Trophoblast cell (in vitro differentiated cells and primary cell): ENCODE results near the gene TSNAXIP1.

Source experiments
- DNase-seq, 2 donors: peaks; one replicate each; pipeline ENCODE4 v3.0.0-alpha.2; 2016
- H2AFZ ChIP-seq: 2 replicates; pipeline ENCODE4 v1.6.1; 2013; ENCODE audit warnings: low read length, moderate library complexity, mild to moderate bottlenecking; ENCODE audit not compliant: insufficient read depth, poor library complexity
- H2AK5ac ChIP-seq: 2 replicates; pipeline ENCODE4 v1.6.1; 2013; ENCODE audit warnings: mild to moderate bottlenecking, low read length
- H2BK120ac ChIP-seq: 2 replicates; pipeline ENCODE4 v1.6.1; 2013; ENCODE audit warnings: low read length, mild to moderate bottlenecking, moderate library complexity; ENCODE audit not compliant: insufficient read depth, poor library complexity
- H2BK12ac ChIP-seq: 2 replicates; pipeline ENCODE4 v1.6.1; 2013; ENCODE audit warnings: mild to moderate bottlenecking, low read length, moderate library complexity
- H2BK5ac ChIP-seq: 2 replicates; pipeline ENCODE4 v1.6.1; 2013; ENCODE audit warnings: low read length, low read depth, moderate library complexity, mild to moderate bottlenecking; ENCODE audit not compliant: poor library complexity
- H3K14ac ChIP-seq: 2 replicates; pipeline ENCODE4 v1.6.1; 2013; ENCODE audit warnings: mild to moderate bottlenecking, low read length
- H3K18ac ChIP-seq: 2 replicates; pipeline ENCODE4 v1.6.1; 2013; ENCODE audit warnings: mild to moderate bottlenecking, low read length
- H3K23ac ChIP-seq: 2 replicates; pipeline ENCODE4 v1.6.1; 2013; ENCODE audit warnings: low read length
- H3K27ac ChIP-seq: 2 replicates; pipeline ENCODE4 v1.5.1; 2013; ENCODE audit warnings: low read depth, mild to moderate bottlenecking, inconsistent platforms, low read length, moderate library complexity
- H3K27me3 ChIP-seq: 2 replicates; pipeline ENCODE4 v1.6.1; 2013; ENCODE audit warnings: inconsistent platforms, mild to moderate bottlenecking, low read length, moderate library complexity; ENCODE audit not compliant: insufficient read depth
- H3K36me3 ChIP-seq, 2 experiments: 1 replicate in 1 of 2; 2 replicates in 1 of 2; pipeline ENCODE4 v1.6.1; 2013; ENCODE audit warnings: low read length in 2 of 2, mild to moderate bottlenecking in 2 of 2, moderate library complexity in 1 of 2; ENCODE audit not compliant: insufficient read depth in 2 of 2, control insufficient read depth in 1 of 2
- H3K4ac ChIP-seq: 2 replicates; pipeline ENCODE4 v1.6.1; 2013; ENCODE audit warnings: low read depth, mild to moderate bottlenecking, low read length, moderate library complexity
- H3K4me1 ChIP-seq, 2 experiments: 1 replicate in 1 of 2; 2 replicates in 1 of 2; pipeline ENCODE4 v1.6.1; 2013; ENCODE audit warnings: low read length in 2 of 2, mild to moderate bottlenecking in 2 of 2, moderate library complexity in 1 of 2; ENCODE audit not compliant: insufficient read depth in 2 of 2, control insufficient read depth in 1 of 2
- H3K4me2 ChIP-seq: 2 replicates; pipeline ENCODE4 v1.6.1; 2013; ENCODE audit warnings: inconsistent platforms, mild to moderate bottlenecking, low read length, moderate library complexity
- H3K4me3 ChIP-seq: 2 replicates; pipeline ENCODE4 v1.5.1; 2013; ENCODE audit warnings: mild to moderate bottlenecking, low read depth, low read length, inconsistent platforms
- H3K79me1 ChIP-seq: one replicate; pipeline ENCODE4 v1.6.1; 2013; ENCODE audit warnings: low read length
- H3K79me2 ChIP-seq: 2 replicates; pipeline ENCODE4 v1.6.1; 2013; ENCODE audit warnings: low read length, mild to moderate bottlenecking; ENCODE audit not compliant: control insufficient read depth, insufficient read depth, poor library complexity
- H3K9ac ChIP-seq: 2 replicates; pipeline ENCODE4 v1.6.1; 2013; ENCODE audit warnings: mild to moderate bottlenecking, low read length
- H3K9me3 ChIP-seq: 2 replicates; pipeline ENCODE4 v1.6.1; 2013; ENCODE audit warnings: low read depth, mild to moderate bottlenecking, control low read depth, inconsistent platforms, low read length; ENCODE audit not compliant: insufficient read depth
- H4K12ac ChIP-seq: 2 replicates; pipeline ENCODE4 v1.6.1; 2013; ENCODE audit warnings: low read depth, mild to moderate bottlenecking, low read length, moderate library complexity
- H4K8ac ChIP-seq: 2 replicates; pipeline ENCODE4 v1.6.1; 2013; ENCODE audit warnings: low read depth, mild to moderate bottlenecking, low read length, moderate library complexity
- H4K91ac ChIP-seq: one replicate; pipeline ENCODE4 v1.6.1; 2013; ENCODE audit warnings: low read depth, mild to moderate bottlenecking, low read length, moderate library complexity
- WGBS: extraction: QIAGEN DNeasy Blood & Tissue Kit; methylation state at CpG from one replicate; pipeline ENCODE4 v1.1.7; 2013; ENCODE audit warnings: missing lambda C conversion rate; ENCODE audit not compliant: insufficient read length, insufficient coverage; ENCODE audit errors: extremely low coverage; 5-methylcytosine and 5-hydroxymethylcytosine counted together

The TSNAXIP1 gene

DNA sequence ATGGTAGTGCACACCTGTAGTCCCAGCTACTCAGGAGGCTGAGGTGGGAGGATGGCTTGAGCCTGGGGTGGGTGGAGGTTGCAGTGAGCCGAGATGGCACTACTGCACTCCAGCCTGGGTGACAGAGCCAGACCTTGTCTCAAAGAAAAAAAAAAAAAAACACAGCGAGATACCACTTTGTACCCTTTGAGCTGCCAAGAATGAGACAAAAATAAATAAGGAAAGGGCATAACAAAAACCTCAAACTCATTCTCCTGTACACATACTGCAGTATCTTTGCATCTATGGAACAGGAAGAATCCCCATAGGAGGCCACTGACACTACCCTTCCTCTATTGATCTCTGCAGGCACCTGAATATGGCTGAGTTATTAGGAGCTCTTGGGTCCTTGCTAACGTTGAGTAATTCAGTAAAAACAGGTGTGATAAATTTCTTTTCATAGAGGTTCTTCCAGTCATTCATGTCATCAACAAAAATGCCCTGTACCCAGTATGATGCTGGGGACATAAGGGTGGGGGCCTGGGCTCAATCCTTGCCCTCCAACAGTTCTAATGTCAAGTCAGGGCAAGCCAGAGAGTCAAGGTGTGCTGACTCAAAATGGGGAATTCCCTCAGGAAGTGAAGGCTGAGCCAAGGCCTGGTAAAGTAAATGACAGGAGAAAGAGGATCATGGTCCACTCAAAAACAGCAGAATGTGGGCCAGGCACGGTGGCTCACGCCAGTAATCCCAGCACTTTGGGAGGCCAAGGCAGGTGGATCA is 27.3 kb upstream of the TSNAXIP1 start:
- H3K36me3 ChIP-seq, result peaks cover 0 to 2% of the 10 kb centered on the region in 2 experiments
- H3K4me3 ChIP-seq, result no peak overlapping the region
- no peak overlapping the region for H3K18ac ChIP-seq
- H4K8ac ChIP-seq, result no peak overlapping the region
- H2BK12ac ChIP-seq, result peak overlapping the region; percentile 30
- H3K4me2 ChIP-seq, result no peak overlapping the region
- no peaks in the 10 kb centered on the region for H3K27me3 ChIP-seq
- no peaks in the 10 kb centered on the region for H3K9me3 ChIP-seq
- H2AFZ ChIP-seq, result no peak overlapping the region
- no peak overlapping the region for H3K27ac ChIP-seq
- H2AK5ac ChIP-seq, result no peak overlapping the region
- no peak overlapping the region for H3K14ac ChIP-seq
- no peak overlapping the region for H2BK120ac ChIP-seq
- H3K23ac ChIP-seq, result no peak overlapping the region
- H3K9ac ChIP-seq, result no peak overlapping the region
- no peaks in the 10 kb centered on the region for H3K79me1 ChIP-seq
- H3K4me1 ChIP-seq, result peaks cover 7 to 17% of the 10 kb centered on the region in 2 experiments
- H3K79me2 ChIP-seq, result peaks cover 2% of the 10 kb centered on the region
- peak overlapping the region; percentile 14 for H3K4ac ChIP-seq
- H4K91ac ChIP-seq, result no peak overlapping the region
- H4K12ac ChIP-seq, result no peak overlapping the region
- no CpG with 5 or more reads among the region's 5 CpGs for WGBS
- H2BK5ac ChIP-seq, result no peak overlapping the region
- DNase-seq, result peak; percentile 51 to 76

DNA sequence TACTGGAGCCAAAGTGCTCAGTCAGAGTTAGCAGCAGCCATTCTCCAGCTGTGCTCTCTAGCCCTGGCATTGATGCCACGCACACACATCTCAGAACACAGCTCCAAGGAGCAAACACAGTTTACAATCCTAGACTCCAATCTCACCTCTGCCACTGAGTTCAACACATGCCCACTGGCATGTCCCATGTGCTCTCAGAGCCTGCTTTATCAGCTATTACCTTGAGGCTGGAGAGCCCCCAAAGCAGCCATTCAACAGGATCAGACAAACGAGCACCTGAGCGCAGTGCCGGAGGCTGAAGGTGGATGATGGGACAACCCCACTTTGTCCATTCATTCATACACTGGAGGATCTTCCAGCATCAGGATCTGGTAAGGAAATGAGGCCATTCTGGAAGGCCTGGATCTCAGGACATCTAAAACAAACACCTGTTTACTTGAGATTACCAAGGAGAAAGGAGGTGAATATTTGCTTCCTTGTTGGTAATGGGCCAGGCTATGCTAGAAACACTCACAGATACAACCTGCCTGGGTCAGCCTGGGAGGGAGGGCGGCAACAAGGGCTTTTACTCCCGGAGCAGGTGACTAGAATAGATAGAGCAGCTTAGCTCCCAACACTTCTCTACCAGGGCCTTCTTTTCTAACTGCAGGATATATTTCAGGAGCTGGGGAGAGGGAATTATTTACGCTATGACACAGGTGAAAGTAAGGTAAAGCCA is 25.7 kb upstream of the TSNAXIP1 start:
- Histone ChIP-seq H2BK5ac (peak overlapping the region; percentile 60), H4K8ac (no peak overlapping the region), H2BK12ac (peak overlapping the region; percentile 27), H3K79me2 (peaks cover 2% of the 10 kb centered on the region), H3K4me3 (no peak overlapping the region), H3K14ac (no peak overlapping the region), H3K27me3 (no peaks in the 10 kb centered on the region), H3K18ac (peak overlapping the region; percentile 25), H3K36me3 (peaks cover 0 to 2% of the 10 kb centered on the region in 2 experiments), H3K79me1 (no peaks in the 10 kb centered on the region), H4K12ac (no peak overlapping the region), H2AK5ac (peak overlapping the region; percentile 19), H3K9me3 (no peaks in the 10 kb centered on the region), H3K9ac (no peak overlapping the region), H2BK120ac (no peak overlapping the region), H3K23ac (no peak overlapping the region), H3K4me2 (no peak overlapping the region), H3K4ac (no peak overlapping the region), H3K27ac (no peak overlapping the region), H2AFZ (no peak overlapping the region), H3K4me1 (peaks cover 3 to 17% of the 10 kb centered on the region in 2 experiments), H4K91ac (peak overlapping the region; percentile 42)
- no CpG with 5 or more reads among the region's 7 CpGs for WGBS
- DNase-seq, result no peak

DNA sequence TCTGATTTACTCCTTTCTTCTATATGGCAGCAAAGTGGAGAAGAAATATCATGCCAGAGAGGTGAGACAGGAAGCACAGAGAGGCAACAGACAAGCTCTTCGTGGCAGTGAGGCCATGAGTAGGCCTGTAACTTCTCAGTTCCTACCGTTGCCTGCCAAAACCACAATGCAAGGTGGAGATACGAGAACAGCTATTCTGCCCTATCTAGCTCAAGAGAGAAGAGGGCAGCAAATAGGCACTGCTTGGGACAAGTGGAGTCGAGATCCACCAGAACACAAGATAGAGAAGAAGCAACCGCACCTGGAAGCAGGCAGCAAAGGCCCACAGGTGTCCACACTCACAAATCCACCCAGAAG is 25.1 kb upstream of the TSNAXIP1 start:
- Histone ChIP-seq H3K9ac (no peak overlapping the region), H3K4me2 (no peak overlapping the region), H2BK5ac (no peak overlapping the region), H3K18ac (peak overlapping the region; percentile 52), H2AK5ac (no peak overlapping the region), H3K14ac (peak overlapping the region; percentile 54), H2BK120ac (peak overlapping the region; percentile 20), H3K4me3 (no peak overlapping the region), H3K9me3 (no peaks in the 10 kb centered on the region), H4K8ac (no peak overlapping the region), H3K79me1 (no peaks in the 10 kb centered on the region), H3K79me2 (peaks cover 2% of the 10 kb centered on the region), H3K4me1 (peaks cover 3 to 17% of the 10 kb centered on the region in 2 experiments), H3K4ac (peak overlapping the region; percentile 35), H3K27ac (no peak overlapping the region), H3K27me3 (no peaks in the 10 kb centered on the region), H3K36me3 (peaks cover 0 to 3% of the 10 kb centered on the region in 2 experiments), H2BK12ac (peak overlapping the region; percentile 20), H4K12ac (no peak overlapping the region), H4K91ac (peak overlapping the region; percentile 60), H2AFZ (no peak overlapping the region), H3K23ac (no peak overlapping the region)
- DNase-seq, result no peak
- no CpG with 5 or more reads among the region's 5 CpGs for WGBS

DNA sequence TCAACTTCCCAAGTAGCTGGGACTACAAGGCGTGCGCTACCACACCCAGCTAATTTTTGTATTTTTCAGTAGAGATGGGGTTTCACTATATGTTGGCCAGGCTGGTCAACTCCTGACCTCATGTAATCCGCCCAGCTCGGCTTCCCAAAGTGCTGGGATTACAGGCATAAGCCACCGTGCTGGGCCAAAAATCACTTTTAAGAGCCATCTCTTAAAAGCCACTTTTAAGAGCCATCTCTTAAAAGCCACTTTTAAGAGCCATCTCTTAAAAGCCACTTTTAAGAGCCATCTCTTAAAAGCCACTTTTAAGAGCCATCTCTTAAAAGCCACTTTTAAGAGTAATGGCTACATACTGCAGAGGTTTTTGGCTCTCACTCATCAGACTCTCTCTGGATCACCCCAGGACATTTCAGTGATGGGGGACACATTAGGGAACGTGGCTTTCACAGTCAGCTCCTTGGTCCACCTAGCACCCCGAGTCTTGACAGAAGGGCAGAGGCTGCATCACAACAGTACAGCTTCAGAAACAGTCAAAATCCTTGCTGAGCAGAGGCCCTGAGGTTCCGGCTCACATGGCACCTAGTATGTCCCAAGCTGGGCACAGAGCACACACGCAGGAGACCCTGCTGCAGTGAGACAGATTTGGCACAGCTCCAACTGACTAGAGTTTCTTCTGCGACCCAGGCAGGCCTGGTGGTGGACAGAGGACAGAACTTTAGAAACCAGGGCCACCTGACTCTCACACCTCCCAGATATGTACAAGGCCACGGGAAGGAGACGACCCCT is 23.9 kb upstream of the TSNAXIP1 start:
- H3K4me3 ChIP-seq, result no peak overlapping the region
- H3K4me1 ChIP-seq, result peaks cover 3 to 17% of the 10 kb centered on the region in 2 experiments
- no peaks in the 10 kb centered on the region for H3K9me3 ChIP-seq
- H3K4me2 ChIP-seq, result no peak overlapping the region
- H4K8ac ChIP-seq, result no peak overlapping the region
- H3K27ac ChIP-seq, result peak overlapping the region; percentile 79
- H3K27me3 ChIP-seq, result no peaks in the 10 kb centered on the region
- no peak overlapping the region for H2AFZ ChIP-seq
- peaks cover 0 to 7% of the 10 kb centered on the region in 2 experiments for H3K36me3 ChIP-seq
- no peak overlapping the region for H3K14ac ChIP-seq
- H3K4ac ChIP-seq, result peak overlapping the region; percentile 13
- DNase-seq, result no peak
- no peak overlapping the region for H3K9ac ChIP-seq
- H3K18ac ChIP-seq, result peak overlapping the region; percentile 33
- peak overlapping the region; percentile 12 for H2BK12ac ChIP-seq
- peaks cover 2% of the 10 kb centered on the region for H3K79me2 ChIP-seq
- H2BK120ac ChIP-seq, result no peak overlapping the region
- H4K91ac ChIP-seq, result peak overlapping the region; percentile 49
- H4K12ac ChIP-seq, result no peak overlapping the region
- H3K23ac ChIP-seq, result no peak overlapping the region
- H2BK5ac ChIP-seq, result peak overlapping the region; percentile 18
- no CpG with 5 or more reads among the region's 12 CpGs for WGBS
- H3K79me1 ChIP-seq, result no peaks in the 10 kb centered on the region
- no peak overlapping the region for H2AK5ac ChIP-seq
